Neural cell (in vitro differentiated cells): ENCODE data around the gene ATG2A. TPM values are rescaled to one million over a fixed set of nuclear protein-coding genes. Genes with fewer than 3 reads are reported as not detected.

Experiments
- H2AFZ ChIP-seq: fragments of 200-600, 300-800 bp; sonication (generic), shearing (Covaris generic); 2 replicates; pipeline ENCODE4 v1.6.0; 2014; ENCODE audit warnings: low read depth, mild to moderate bottlenecking, antibody characterized with exemption, low read length, moderate library complexity
- H3F3A ChIP-seq: fragments of 200-600 bp; shearing (Covaris generic); 2 replicates; pipeline ENCODE4 v1.6.1; 2016; ENCODE audit warnings: mild to moderate bottlenecking, moderate library complexity, mixed read lengths, antibody characterized with exemption, low read length; ENCODE audit not compliant: insufficient read depth, poor library complexity, severe bottlenecking
- H3K27ac ChIP-seq: fragments of 200-600, 300-800 bp; sonication (generic), shearing (Covaris generic); 2 replicates; pipeline ENCODE4 v1.5.1; 2014; ENCODE audit warnings: mild to moderate bottlenecking, low read length, moderate library complexity
- H3K27me3 ChIP-seq: fragments of 300-800, 200-600 bp; sonication (generic), shearing (Covaris generic); 2 replicates; pipeline ENCODE4 v1.6.0; 2014; ENCODE audit warnings: mild to moderate bottlenecking, low read depth, low read length, moderate library complexity; ENCODE audit not compliant: insufficient read depth
- H3K36me3 ChIP-seq: fragments of 300-800, 200-600 bp; sonication (generic), shearing (Covaris generic); 2 replicates; pipeline ENCODE4 v1.5.1; 2014; ENCODE audit warnings: mild to moderate bottlenecking, antibody characterized with exemption, low read length, moderate library complexity; ENCODE audit not compliant: insufficient read depth
- H3K4me2 ChIP-seq: fragments of 300-800, 200-600 bp; sonication (generic), shearing (Covaris generic); 2 replicates; pipeline ENCODE4 v1.6.0; 2014; ENCODE audit warnings: mild to moderate bottlenecking, low read length
- H3K4me3 ChIP-seq: fragments of 300-800, 200-600 bp; sonication (generic), shearing (Covaris generic); 2 replicates; pipeline ENCODE4 v1.5.1; 2014; ENCODE audit warnings: mild to moderate bottlenecking, low read length, moderate library complexity
- H3K79me2 ChIP-seq: fragments of 200-600 bp; shearing (Covaris generic); replicated peaks from 2 replicates; pipeline ENCODE4 v1.6.0; 2014; ENCODE audit warnings: mild to moderate bottlenecking, low read length, moderate library complexity; ENCODE audit not compliant: insufficient read depth
- H3K9ac ChIP-seq: fragments of 300-800, 200-600 bp; sonication (generic), shearing (Covaris generic); 2 replicates; pipeline ENCODE4 v1.6.1; 2016; ENCODE audit warnings: mild to moderate bottlenecking, low read length, mixed read lengths
- H3K9me2 ChIP-seq: fragments of 200-600 bp; shearing (Covaris generic); 2 replicates; pipeline ENCODE4 v1.6.1; 2016; ENCODE audit warnings: mild to moderate bottlenecking, low read length, mixed read lengths; ENCODE audit not compliant: insufficient read depth
- H3K9me3 ChIP-seq: fragments of 200-600, 300-800 bp; sonication (generic), shearing (Covaris generic); 2 replicates; pipeline ENCODE4 v1.6.1; 2016; ENCODE audit warnings: mild to moderate bottlenecking, mixed run types, low read length, moderate library complexity, mixed read lengths
- H4K20me1 ChIP-seq: fragments of 200-600 bp; shearing (Covaris generic); 2 replicates; pipeline ENCODE4 v1.6.1; 2016; ENCODE audit warnings: mild to moderate bottlenecking, mixed run types; ENCODE audit not compliant: insufficient read depth
- CTCF ChIP-seq: fragments of 450-650 bp; IDR thresholded peaks from 2 replicates; pipeline ENCODE4 v1.5.1; 2014; ENCODE audit warnings: antibody characterized with exemption, mild to moderate bottlenecking, moderate library complexity; ENCODE audit not compliant: poor library complexity, severe bottlenecking
- EP300 ChIP-seq: fragments of 450-650 bp; conservative IDR thresholded peaks from 2 replicates; pipeline ENCODE4 v1.6.1; 2014; ENCODE audit warnings: antibody characterized with exemption, mild to moderate bottlenecking, moderate library complexity; ENCODE audit not compliant: poor library complexity, severe bottlenecking
- EZH2 ChIP-seq: fragments of 200-600, 300-800 bp; shearing (Covaris generic), sonication (generic); IDR thresholded peaks from 2 replicates; pipeline ENCODE4 v1.6.1; 2014; ENCODE audit warnings: antibody characterized with exemption, low read length, borderline replicate concordance, mild to moderate bottlenecking; ENCODE audit not compliant: insufficient read depth, poor library complexity, severe bottlenecking
- MXI1 ChIP-seq: fragments of 450-650 bp; conservative IDR thresholded peaks from 2 replicates; pipeline ENCODE4 v1.6.1; 2014; ENCODE audit warnings: antibody characterized with exemption, mild to moderate bottlenecking; ENCODE audit not compliant: poor library complexity, severe bottlenecking
- POLR2AphosphoS5 ChIP-seq: IDR thresholded peaks from 2 replicates; pipeline ENCODE4 v1.6.1; 2012
- RAD21 ChIP-seq: fragments of 450-650 bp; conservative IDR thresholded peaks from 2 replicates; pipeline ENCODE4 v1.6.1; 2014; ENCODE audit warnings: antibody characterized with exemption, mild to moderate bottlenecking, moderate library complexity
- REST ChIP-seq: IDR thresholded peaks from 2 replicates; pipeline ENCODE4 v1.6.1; 2012; ENCODE audit warnings: borderline replicate concordance
- SMC3 ChIP-seq: fragments of 450-650 bp; conservative IDR thresholded peaks from 2 replicates; pipeline ENCODE4 v1.6.1; 2014; ENCODE audit warnings: antibody characterized with exemption, mild to moderate bottlenecking, moderate library complexity; ENCODE audit not compliant: poor library complexity
- TAF1 ChIP-seq: IDR thresholded peaks from 2 replicates; pipeline ENCODE4 v1.6.1; 2012; ENCODE audit warnings: low read depth
- polyA plus RNA-seq: library from polyadenylated mRNA; depleted of rRNA; stranded (reverse); fragments of >200 nt; gene quantifications from 2 replicates; pipeline ENCODE4 v1.2.3, GENCODE V29; 2014

ATG2A gene
- polyA plus RNA-seq, 1 donor from 2014 or later, result 7.5 TPM

- Histone ChIP-seq H3K4me2 (peak overlapping the region; percentile 62), H3K9me3 (no peaks in the 10 kb centered on the region), H3F3A (no peaks in the 10 kb centered on the region), H3K27ac (peak overlapping the region; percentile 74), H3K4me3 (peak overlapping the region; percentile 81), H2AFZ (peak overlapping the region; percentile 10), H3K79me2 (peaks cover 30% of the 10 kb centered on the region), H3K9me2 (no peaks in the 10 kb centered on the region), H4K20me1 (no peaks in the 10 kb centered on the region), H3K9ac (peak overlapping the region; percentile 78), H3K36me3 (no peaks in the 10 kb centered on the region), H3K27me3 (no peaks in the 10 kb centered on the region)
- no peak for TF ChIP-seq MXI1
- peak; percentile 44 for TF ChIP-seq REST
- no peak for TF ChIP-seq TAF1
- TF ChIP-seq SMC3, result no peak
- no peak for TF ChIP-seq CTCF
Observed at GRCh38 chr11:64878223-64878493, 38.9 kb downstream of the ATG2A start.

- peaks cover 33% of the 10 kb centered on the region for H3K79me2 ChIP-seq
- no peaks in the 10 kb centered on the region for H4K20me1 ChIP-seq
- H3K36me3 ChIP-seq, result no peaks in the 10 kb centered on the region
- no peaks in the 10 kb centered on the region for H3K27me3 ChIP-seq
- no peaks in the 10 kb centered on the region for H3K9me3 ChIP-seq
- H3K9ac ChIP-seq, result peak overlapping the region; percentile 78
- peak overlapping the region; percentile 81 for H3K4me3 ChIP-seq
- peak overlapping the region; percentile 62 for H3K4me2 ChIP-seq
- no peak for TF ChIP-seq CTCF
- TF ChIP-seq EP300, result no peak
- peak; percentile 83 for TF ChIP-seq MXI1
- no peak for TF ChIP-seq REST
- no peak for TF ChIP-seq POLR2AphosphoS5
- no peak for TF ChIP-seq RAD21
- no peak for TF ChIP-seq EZH2
- TF ChIP-seq TAF1, result no peak
- peak overlapping the region; percentile 10 for H2AFZ ChIP-seq
- H3K9me2 ChIP-seq, result no peaks in the 10 kb centered on the region
- H3K27ac ChIP-seq, result peak overlapping the region; percentile 74
- no peaks in the 10 kb centered on the region for H3F3A ChIP-seq
Observed at GRCh38 chr11:64877390-64878222, 39.4 kb downstream of the ATG2A start.
